CD4-positive, CD25-positive, alpha-beta regulatory T cell (primary cell): ENCODE data around the gene PKD1. TPM values are rescaled to one million over a fixed set of nuclear protein-coding genes. Genes with fewer than 3 reads are reported as not detected.
"Not testable (repeated sequence)": the region's sequence is repeated elsewhere in the genome, so short reads cannot be mapped to it uniquely, and the experiment has no call there.

ENCODE experiments used
- ATAC-seq, 2 donors: fragments of 150-1000 bp; cut with Tn5 transposase; one replicate each; pipeline ENCODE4 v1.10.0; 2021; ENCODE audit warnings: low read depth in 2 of 2, moderate number of reproducible peaks in 2 of 2, moderate library complexity in 1 of 2
- DNase-seq, 3 donors: peaks; one replicate each; pipeline versions ENCODE4 v3.0.0 to v3.0.0-alpha.2; 2012 to 2022; ENCODE audit warnings: mixed read lengths in 1 of 3
- H3K27ac ChIP-seq: one replicate; pipeline ENCODE4 v1.7.0; 2013; ENCODE audit warnings: mild to moderate bottlenecking, low read length; ENCODE audit not compliant: insufficient read depth, poor library complexity, severe bottlenecking
- H3K27me3 ChIP-seq: one replicate; pipeline ENCODE4 v1.7.0; 2013; ENCODE audit warnings: low read length; ENCODE audit not compliant: control insufficient read depth, insufficient read depth
- H3K36me3 ChIP-seq: one replicate; pipeline ENCODE4 v1.7.0; 2013; ENCODE audit warnings: mild to moderate bottlenecking, low read length, moderate library complexity; ENCODE audit not compliant: control insufficient read depth, insufficient read depth
- H3K4me1 ChIP-seq: 2 replicates; pipeline ENCODE4 v1.7.0; 2013; ENCODE audit warnings: mild to moderate bottlenecking, low read length; ENCODE audit not compliant: insufficient read depth, control insufficient read depth, poor library complexity, severe bottlenecking
- H3K4me3 ChIP-seq: one replicate; pipeline ENCODE4 v1.7.0; 2013; ENCODE audit warnings: low read depth, mild to moderate bottlenecking, low read length, moderate library complexity
- H3K9me3 ChIP-seq, 2 experiments: 1 replicate in 1 of 2; 2 replicates in 1 of 2; pipeline ENCODE4 v1.7.0; 2013; ENCODE audit warnings: low read length in 2 of 2, mild to moderate bottlenecking in 1 of 2, moderate library complexity in 1 of 2; ENCODE audit not compliant: control insufficient read depth in 2 of 2
- H3K27ac Mint-ChIP-seq, 3 donors: one replicate each; pipeline ENCODE4 v1.8.0; 2020 to 2022; ENCODE audit warnings: mild to moderate bottlenecking in 3 of 3, mixed read lengths in 3 of 3, moderate library complexity in 2 of 3
- H3K27me3 Mint-ChIP-seq: one replicate; pipeline ENCODE4 v1.8.0; 2022; ENCODE audit warnings: mild to moderate bottlenecking, mixed read lengths
- H3K36me3 Mint-ChIP-seq: one replicate; pipeline ENCODE4 v1.8.0; 2020; ENCODE audit warnings: mixed read lengths
- H3K4me1 Mint-ChIP-seq, 4 donors: one replicate each; pipeline ENCODE4 v1.8.0; 2020 to 2022; ENCODE audit warnings: mixed read lengths in 4 of 4, mild to moderate bottlenecking in 1 of 4
- H3K4me3 Mint-ChIP-seq, 4 donors: one replicate each; pipeline ENCODE4 v1.8.0; 2020 to 2022; ENCODE audit warnings: mild to moderate bottlenecking in 4 of 4, mixed read lengths in 4 of 4, moderate library complexity in 3 of 4
- H3K9me3 Mint-ChIP-seq, 7 donors: one replicate each; pipeline ENCODE4 v1.8.0; 2020 to 2022; ENCODE audit warnings: mixed read lengths in 7 of 7, mild to moderate bottlenecking in 3 of 7, moderate library complexity in 2 of 7
- polyA plus RNA-seq, 4 donors: library from polyadenylated mRNA; unstranded; fragments of 300-500 nt; fragmentation: Illumina TruSeq; gene quantifications; one replicate each; pipeline ENCODE4 v1.2.3, GENCODE V29; 2021
- total RNA-seq: library from RNA; stranded (reverse); gene quantifications from one replicate; pipeline ENCODE4 v1.2.3, GENCODE V29; 2022

Gene PKD1
- total and polyA plus RNA-seq, 5 donors from 2014 or later, result 1.4 to 86.1 (median 2.8) TPM

- H3K9me3 Mint-ChIP-seq, H3K4me3 Mint-ChIP-seq, H3K36me3 ChIP-seq, H3K9me3 ChIP-seq, H3K4me3 ChIP-seq, H3K27me3 ChIP-seq, ATAC-seq, DNase-seq, H3K4me1 ChIP-seq, H3K27me3 Mint-ChIP-seq, H3K27ac ChIP-seq, H3K36me3 Mint-ChIP-seq, H3K27ac Mint-ChIP-seq: not testable (repeated sequence)
- peaks cover 0 to 30% (median 5%) of the 10 kb centered on the region in 4 donors for H3K4me1 Mint-ChIP-seq
Observed at GRCh38 chr16:2129251-2129650, 6.4 kb downstream of the PKD1 start.

- H3K4me3 Mint-ChIP-seq, result peak overlapping the region in 2 of 4 donors; percentile 12 to 78
- not testable (repeated sequence) for H3K27ac Mint-ChIP-seq
- DNase-seq, result peak in 1 of 3 donors; percentile 24
Observed at GRCh38 chr16:2127630-2128280, 7.9 kb downstream of the PKD1 start.

GRCh38 chr16:2126928-2127556, 8.7 kb downstream of the PKD1 start:
- not testable (repeated sequence) for H3K27me3 Mint-ChIP-seq, H3K9me3 Mint-ChIP-seq, H3K4me1 ChIP-seq, H3K4me3 ChIP-seq, H3K9me3 ChIP-seq, H3K27me3 ChIP-seq, ATAC-seq, H3K27ac ChIP-seq, H3K36me3 Mint-ChIP-seq, H3K36me3 ChIP-seq
- peak in 1 of 3 donors; percentile 26 for DNase-seq
- Mint-ChIP-seq H3K4me3 (peak overlapping the region; percentile 12 to 78 (median 34)), H3K4me1 (peaks cover 0 to 28% (median 5%) of the 10 kb centered on the region in 4 donors), H3K27ac (peak overlapping the region in 1 of 3 donors; percentile 46)

More at GRCh38 chr16:2127630-2128280, 7.9 kb downstream of the PKD1 start:
- H3K4me1 Mint-ChIP-seq, result peaks cover 0 to 28% (median 5%) of the 10 kb centered on the region in 4 donors
- not testable (repeated sequence) for H3K27ac ChIP-seq, H3K27me3 ChIP-seq, ATAC-seq, H3K4me1 ChIP-seq, H3K9me3 Mint-ChIP-seq, H3K27me3 Mint-ChIP-seq, H3K36me3 ChIP-seq, H3K9me3 ChIP-seq, H3K4me3 ChIP-seq, H3K36me3 Mint-ChIP-seq

GRCh38 chr16:2126161-2126743, 9.4 kb downstream of the PKD1 start:
- peaks cover 0 to 30% (median 5%) of the 10 kb centered on the region in 4 donors for H3K4me1 Mint-ChIP-seq
- H3K4me3 Mint-ChIP-seq, H3K36me3 Mint-ChIP-seq, H3K9me3 ChIP-seq, H3K27ac ChIP-seq, H3K4me3 ChIP-seq, H3K36me3 ChIP-seq, H3K4me1 ChIP-seq, H3K27ac Mint-ChIP-seq, H3K9me3 Mint-ChIP-seq, H3K27me3 Mint-ChIP-seq, H3K27me3 ChIP-seq, DNase-seq, ATAC-seq: not testable (repeated sequence)

GRCh38 chr16:2125609-2126008, 10.1 kb downstream of the PKD1 start:
- H3K9me3 ChIP-seq, H3K27ac ChIP-seq, H3K36me3 ChIP-seq, DNase-seq, H3K4me1 ChIP-seq, H3K9me3 Mint-ChIP-seq, H3K4me3 Mint-ChIP-seq, H3K27me3 ChIP-seq, H3K27ac Mint-ChIP-seq, H3K4me3 ChIP-seq, ATAC-seq, H3K36me3 Mint-ChIP-seq, H3K27me3 Mint-ChIP-seq: not testable (repeated sequence)
- peaks cover 0 to 30% (median 5%) of the 10 kb centered on the region in 4 donors for H3K4me1 Mint-ChIP-seq

- not testable (repeated sequence) for H3K27ac ChIP-seq, H3K27me3 Mint-ChIP-seq, DNase-seq, H3K9me3 Mint-ChIP-seq, H3K4me3 Mint-ChIP-seq, H3K36me3 Mint-ChIP-seq, H3K36me3 ChIP-seq, ATAC-seq, H3K27me3 ChIP-seq, H3K4me3 ChIP-seq, H3K9me3 ChIP-seq, H3K4me1 ChIP-seq, H3K27ac Mint-ChIP-seq
- H3K4me1 Mint-ChIP-seq, result peaks cover 0 to 35% (median 5%) of the 10 kb centered on the region in 4 donors
Observed at GRCh38 chr16:2124694-2125444, 10.8 kb downstream of the PKD1 start.

GRCh38 chr16:2124377-2124693, 11.4 kb downstream of the PKD1 start:
- not testable (repeated sequence) for H3K27ac ChIP-seq, DNase-seq, H3K9me3 ChIP-seq, ATAC-seq, H3K36me3 Mint-ChIP-seq, H3K27me3 ChIP-seq, H3K27ac Mint-ChIP-seq, H3K27me3 Mint-ChIP-seq, H3K36me3 ChIP-seq, H3K4me1 ChIP-seq, H3K9me3 Mint-ChIP-seq, H3K4me3 Mint-ChIP-seq, H3K4me3 ChIP-seq
- H3K4me1 Mint-ChIP-seq, result peaks cover 0 to 35% (median 5%) of the 10 kb centered on the region in 4 donors
